ENCODE measurements around the gene AFF3.

AFF3 gene

GRCh38 chr2:99877963-99878362 lies 264.4 kb downstream of the AFF3 start:
- no peak for DNase-seq

GRCh38 chr2:99876956-99877355 lies 265.4 kb downstream of the AFF3 start:
- no peak for DNase-seq

DNA sequence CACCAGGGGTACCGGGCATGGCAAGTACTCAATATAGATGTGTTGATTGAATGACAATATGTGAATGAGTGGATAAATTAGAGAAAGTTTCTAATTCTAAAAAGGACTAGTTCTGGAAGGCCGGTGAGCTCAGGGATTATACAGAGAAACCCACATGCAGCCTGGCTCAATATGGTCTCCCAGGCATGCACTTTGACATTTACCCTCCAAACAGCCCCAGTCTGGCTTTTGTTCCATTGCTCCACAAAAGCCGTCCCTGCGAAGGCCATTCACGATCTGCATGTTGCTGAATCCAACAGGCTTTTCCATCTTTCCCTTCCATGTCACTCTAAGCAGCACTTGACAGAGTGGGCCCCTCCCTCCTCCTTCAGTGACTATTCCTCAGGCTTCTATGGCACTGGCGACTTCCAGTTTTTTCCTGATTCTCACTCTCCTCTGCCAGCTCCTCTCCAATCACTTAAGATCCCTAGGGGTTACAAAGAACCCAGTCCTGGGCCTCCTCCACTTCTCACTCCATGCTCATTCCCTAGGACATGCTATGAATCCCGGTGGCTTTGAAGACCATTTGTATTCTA lies 266.7 kb downstream of the AFF3 start:
- no peak for DNase-seq

DNA sequence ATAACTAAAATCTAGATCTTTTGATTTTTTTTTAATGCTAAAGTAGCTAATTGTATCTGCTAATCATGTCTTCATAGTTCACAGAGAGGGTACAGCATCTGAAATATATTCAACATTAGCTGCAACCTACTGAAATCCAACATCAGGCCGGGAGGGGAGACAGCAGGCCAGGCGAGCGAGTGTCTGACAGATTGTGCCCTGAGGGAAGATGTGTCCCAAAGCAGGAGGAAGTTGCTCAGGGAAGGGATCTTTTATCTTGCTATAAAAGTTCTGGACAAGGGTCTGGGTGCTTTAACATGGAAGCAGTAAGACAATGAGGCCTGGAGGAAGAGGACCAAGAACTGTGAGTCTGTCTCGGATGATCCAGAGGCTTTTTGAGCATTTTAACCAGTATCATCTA lies 274.1 kb downstream of the AFF3 start:
- DNase-seq, result no peak

DNA sequence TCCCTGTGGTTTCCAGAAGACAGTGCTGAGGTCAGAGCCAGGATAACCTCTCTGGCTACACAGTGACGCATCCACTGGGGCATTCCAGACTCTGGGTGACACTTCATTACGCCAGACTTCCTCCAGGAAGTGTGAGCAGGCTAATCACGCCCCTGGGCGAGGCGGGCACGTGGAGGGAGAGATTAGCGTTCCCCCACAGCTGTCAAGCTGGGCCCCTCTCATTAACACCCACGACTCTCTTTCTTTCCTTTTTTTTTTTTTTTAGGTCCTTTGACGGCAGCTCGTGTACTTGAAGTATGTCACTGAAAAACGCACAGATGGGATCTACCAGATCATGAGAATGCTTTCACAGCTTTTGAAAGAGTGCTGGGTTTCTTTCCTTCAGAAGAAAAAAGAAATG lies 274.6 kb downstream of the AFF3 start:
- no peak for DNase-seq

GRCh38 chr2:99865818-99866676 lies 276.3 kb downstream of the AFF3 start:
- DNase-seq, result no peak

- DNase-seq, result no peak
Observed at GRCh38 chr2:99864561-99865553, 277.5 kb downstream of the AFF3 start.

- no peak for DNase-seq
Observed at GRCh38 chr2:99863903-99864270, 278.5 kb downstream of the AFF3 start.

GRCh38 chr2:99863236-99863902 lies 279.0 kb downstream of the AFF3 start:
- DNase-seq, result no peak

DNA sequence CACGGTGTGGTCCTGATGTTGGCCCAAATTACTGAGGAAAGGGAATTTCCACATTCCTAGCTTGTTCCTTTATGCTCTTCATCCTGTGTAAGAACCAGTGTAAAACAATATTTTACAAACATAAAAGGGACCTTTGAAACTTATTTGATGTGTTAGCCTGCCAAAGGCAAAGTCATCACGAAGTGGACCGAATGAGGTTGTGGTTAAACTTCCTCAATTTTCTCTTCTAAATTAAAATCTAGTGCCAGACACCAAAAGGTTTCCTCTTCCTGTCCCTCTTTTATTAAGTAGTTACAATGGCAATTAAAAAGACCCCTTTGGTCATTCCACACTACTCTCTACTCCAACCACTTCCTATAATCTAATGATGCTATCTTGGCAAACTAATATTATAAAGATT lies 279.8 kb downstream of the AFF3 start:
- DNase-seq, result no peak

DNA sequence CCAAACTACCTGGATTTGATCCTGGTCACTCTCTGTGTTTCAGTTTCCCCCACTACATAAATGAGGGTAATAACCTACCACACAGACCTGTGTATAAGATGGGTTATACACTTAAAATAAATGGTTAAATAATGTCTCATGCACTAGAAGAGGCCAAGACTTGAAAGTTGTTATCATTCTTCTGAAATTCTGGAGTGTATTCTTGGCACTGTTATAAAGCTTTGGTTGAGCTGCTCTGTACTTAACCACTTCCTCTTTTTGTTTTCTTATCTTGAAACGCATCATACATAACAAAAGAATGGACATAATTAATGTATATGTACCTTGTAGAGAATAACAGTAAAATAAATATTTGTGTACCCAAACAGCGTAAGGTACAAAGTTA lies 281.0 kb downstream of the AFF3 start:
- no peak for DNase-seq

DNA sequence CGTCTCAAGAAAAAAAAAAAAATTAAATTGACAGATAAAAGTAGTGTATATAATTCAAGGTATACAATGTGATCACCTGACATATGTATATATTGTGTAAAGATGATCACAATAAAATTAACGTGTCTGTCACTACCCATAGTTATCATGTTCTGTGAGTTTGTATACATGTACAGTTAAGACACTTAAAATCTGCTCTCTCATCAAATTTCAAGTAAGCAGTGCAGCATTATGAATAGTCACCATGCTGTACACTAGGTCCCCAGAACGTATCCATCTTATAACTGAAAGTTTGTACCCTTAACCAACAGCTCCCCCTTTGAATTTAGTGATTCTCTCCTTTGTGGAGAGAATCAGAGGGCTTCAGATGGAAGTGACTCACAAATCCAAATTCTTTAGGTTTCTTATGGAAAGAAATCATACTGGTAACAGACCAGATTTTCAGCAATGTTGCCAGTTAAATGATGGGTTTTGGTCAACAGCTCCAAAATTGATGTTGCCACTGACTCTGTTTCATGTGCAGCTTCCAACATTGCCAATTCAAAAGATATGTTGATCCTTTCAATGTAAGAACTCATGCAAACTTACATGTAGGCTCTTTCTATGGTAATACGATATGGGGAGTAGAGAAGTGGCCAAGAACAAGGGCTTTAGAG lies 281.5 kb downstream of the AFF3 start:
- DNase-seq, result no peak

- DNase-seq, result no peak
Observed at GRCh38 chr2:99858951-99859596, 283.3 kb downstream of the AFF3 start.

- no peak for DNase-seq
Observed at GRCh38 chr2:99857867-99858444, 284.4 kb downstream of the AFF3 start.

GRCh38 chr2:99857372-99857771 lies 285.0 kb downstream of the AFF3 start:
- DNase-seq, result no peak

GRCh38 chr2:99856119-99856518 lies 286.3 kb downstream of the AFF3 start:
- DNase-seq, result no peak

- no peak for DNase-seq
Observed at GRCh38 chr2:99854236-99854852, 288.0 kb downstream of the AFF3 start.

GRCh38 chr2:99852956-99853355 lies 289.4 kb downstream of the AFF3 start:
- no peak for DNase-seq

GRCh38 chr2:99852376-99852934 lies 289.9 kb downstream of the AFF3 start:
- DNase-seq, result no peak

DNA sequence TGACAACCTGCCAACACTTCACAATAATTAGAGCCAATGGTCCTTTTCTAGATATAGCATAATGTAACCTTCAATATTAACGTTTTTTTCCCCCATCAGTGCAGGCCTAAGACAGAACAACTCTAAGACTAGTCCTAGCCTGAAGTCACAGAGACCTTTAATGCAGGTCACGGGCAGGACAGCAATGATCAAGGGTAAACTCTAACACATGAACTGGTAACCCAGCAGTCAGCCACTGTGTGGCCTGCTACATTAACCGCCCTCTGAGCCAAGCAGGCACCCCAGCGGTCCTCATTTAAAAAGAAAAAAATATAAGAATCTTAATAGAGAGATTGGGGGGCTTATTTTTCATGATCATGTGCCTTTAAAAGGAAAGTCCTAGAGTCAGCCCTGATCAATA lies 290.6 kb downstream of the AFF3 start:
- no peak for DNase-seq

DNA sequence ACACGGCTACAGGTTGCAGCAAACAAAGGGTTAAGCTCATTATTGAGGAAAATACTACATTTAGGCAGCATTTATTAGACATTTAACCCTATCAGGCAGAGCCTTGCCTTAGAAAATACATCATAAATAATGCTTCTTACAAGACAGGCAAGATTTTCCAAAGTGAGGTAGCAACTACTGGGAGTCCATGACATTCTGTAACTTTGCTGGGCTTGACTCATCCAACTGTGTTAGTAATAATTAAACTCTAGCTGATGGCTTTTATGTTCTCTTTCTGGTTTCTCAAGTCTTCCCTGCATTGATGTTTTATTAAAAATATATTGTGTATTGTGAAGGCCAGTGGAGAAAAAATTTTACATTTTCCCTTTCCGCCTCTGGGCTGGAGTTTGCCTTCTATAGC lies 291.3 kb downstream of the AFF3 start:
- no peak for DNase-seq

All from activated CD4-positive, alpha-beta T cell treated with anti-CD3 and anti-CD28 coated beads, Interleukin-10, Interleukin-2, amounts not matched to agents 100 ng/mL and 50 ng/mL, durations not matched to agents 16 hours and 8 hours (primary cell).